GM18502 (cell line): ENCODE results near the gene ADGRL4.

Experiments
- ATAC-seq: cut with Tn5 transposase; IDR thresholded peaks from one replicate; pipeline ENCODE4 v1.9.1; 2021; ENCODE audit warnings: mild to moderate bottlenecking; ENCODE audit not compliant: unreplicated experiment, poor library complexity

The ADGRL4 gene

GRCh38 chr1:78840453-78841271 is 165.9 kb downstream of the ADGRL4 start:
- no peak for ATAC-seq
